Liver (tissue), 9 donors: ENCODE measurements around the gene MCFD2. TPM values are rescaled to one million over a fixed set of nuclear protein-coding genes. Genes with fewer than 3 reads are reported as not detected.

Source experiments
- DNase-seq: peaks from one replicate; pipeline ENCODE4 v3.0.0-alpha.2; 2017; ENCODE audit warnings: low spot score
- H3K27ac ChIP-seq, 2 donors: one replicate each; pipeline ENCODE4 v1.7.0; 2013; ENCODE audit warnings: inconsistent platforms in 2 of 2, low read length in 2 of 2, control low read depth in 1 of 2, low read depth in 1 of 2, mild to moderate bottlenecking in 1 of 2
- H3K27me3 ChIP-seq, 4 donors: one replicate each; pipeline versions ENCODE4 v1.6.1 to v1.7.0; 2013; ENCODE audit warnings: low read length in 3 of 4, inconsistent platforms in 1 of 4, mild to moderate bottlenecking in 1 of 4, moderate library complexity in 1 of 4; ENCODE audit not compliant: control insufficient read depth in 4 of 4, insufficient read depth in 4 of 4
- H3K36me3 ChIP-seq, 4 donors: one replicate each; pipeline versions ENCODE4 v1.6.1 to v1.7.0; 2013; ENCODE audit warnings: low read length in 3 of 4, mild to moderate bottlenecking in 3 of 4, low read depth in 1 of 4, moderate library complexity in 1 of 4; ENCODE audit not compliant: control insufficient read depth in 4 of 4, insufficient read depth in 3 of 4
- H3K4me1 ChIP-seq, 4 donors: one replicate each; pipeline versions ENCODE4 v1.6.1 to v1.7.0; 2013; ENCODE audit warnings: low read length in 3 of 4, mild to moderate bottlenecking in 3 of 4, moderate library complexity in 1 of 4; ENCODE audit not compliant: control insufficient read depth in 4 of 4, insufficient read depth in 4 of 4
- H3K4me3 ChIP-seq, 3 donors: one replicate each; pipeline versions ENCODE4 v1.6.1 to v1.7.0; 2013; ENCODE audit warnings: low read length in 3 of 3, control low read depth in 1 of 3, low read depth in 1 of 3, mild to moderate bottlenecking in 1 of 3
- H3K9ac ChIP-seq, 2 donors: one replicate each; pipeline ENCODE4 v1.7.0; 2013; ENCODE audit warnings: low read length in 2 of 2, mild to moderate bottlenecking in 2 of 2, moderate library complexity in 2 of 2, control low read depth in 1 of 2, low read depth in 1 of 2
- H3K9me3 ChIP-seq, 4 donors: one replicate each; pipeline versions ENCODE4 v1.6.1 to v1.7.0; 2013; ENCODE audit warnings: low read length in 3 of 4; ENCODE audit not compliant: control insufficient read depth in 4 of 4
- EGR1 ChIP-seq, 2 donors: IDR thresholded peaks; 2 replicates each; pipeline ENCODE4 v1.6.1; 2016 to 2018; ENCODE audit warnings: antibody characterized with exemption in 2 of 2, low read depth in 2 of 2
- FOXA1 ChIP-seq: IDR thresholded peaks from 2 replicates; pipeline ENCODE4 v1.6.1; 2016; ENCODE audit warnings: antibody characterized with exemption
- FOXA2 ChIP-seq: IDR thresholded peaks from 2 replicates; pipeline ENCODE4 v1.6.1; 2016; ENCODE audit warnings: antibody characterized with exemption
- GABPA ChIP-seq, 2 donors: IDR thresholded peaks in 1 of 2; conservative IDR thresholded peaks in 1 of 2; 2 replicates each; pipeline ENCODE4 v1.6.1; 2016; ENCODE audit warnings: antibody characterized with exemption in 2 of 2, mild to moderate bottlenecking in 1 of 2, moderate library complexity in 1 of 2
- HNF4A ChIP-seq, 2 donors: conservative IDR thresholded peaks; 2 replicates each; pipeline ENCODE4 v1.6.1; 2016; ENCODE audit warnings: antibody characterized with exemption in 2 of 2, mild to moderate bottlenecking in 2 of 2
- HNF4G ChIP-seq: IDR thresholded peaks from 2 replicates; pipeline ENCODE4 v1.6.1; 2016; ENCODE audit warnings: antibody characterized with exemption
- JUND ChIP-seq, 2 donors: IDR thresholded peaks; 2 replicates each; pipeline ENCODE4 v1.6.1; 2016; ENCODE audit warnings: antibody characterized with exemption in 2 of 2
- NR2F2 ChIP-seq: IDR thresholded peaks from 2 replicates; pipeline ENCODE4 v1.6.1; 2016; ENCODE audit warnings: antibody characterized with exemption
- RAD21 ChIP-seq, 2 donors: IDR thresholded peaks; 2 replicates each; pipeline ENCODE4 v1.6.1; 2016; ENCODE audit warnings: antibody characterized with exemption in 2 of 2, mild to moderate bottlenecking in 2 of 2
- RXRA ChIP-seq, 2 donors: IDR thresholded peaks; 2 replicates each; pipeline ENCODE4 v1.6.1; 2017 to 2018; ENCODE audit warnings: antibody characterized with exemption in 2 of 2, mild to moderate bottlenecking in 1 of 2
- SP1 ChIP-seq: IDR thresholded peaks from 2 replicates; pipeline ENCODE4 v1.6.1; 2018; ENCODE audit warnings: antibody characterized with exemption, mild to moderate bottlenecking
- TAF1 ChIP-seq: conservative IDR thresholded peaks from 2 replicates; pipeline ENCODE4 v1.6.1; 2016; ENCODE audit warnings: antibody characterized with exemption, mild to moderate bottlenecking
- YY1 ChIP-seq: IDR thresholded peaks from 2 replicates; pipeline ENCODE4 v1.6.1; 2016; ENCODE audit warnings: antibody characterized with exemption, mild to moderate bottlenecking
- WGBS: extraction: QIAGEN DNeasy Blood & Tissue Kit; methylation state at CpG from one replicate; pipeline ENCODE4 v1.1.7; 2013; 5-methylcytosine and 5-hydroxymethylcytosine counted together
- polyA plus RNA-seq, 2 donors: library from polyadenylated mRNA; stranded (reverse) in 1 of 2; unstranded in 1 of 2; fragments of 200-250 nt in 1 of 2; fragments of >200 nt in 1 of 2; fragmentation: Nextera tagmentation in 1 of 2; extraction: Ambion mirVana in 1 of 2; gene quantifications; one replicate each; pipeline versions ENCODE4 v1.2.1 to v1.2.3, GENCODE V29; 2013 to 2015
- total RNA-seq, 2 donors: library from RNA; depleted of rRNA; stranded (reverse); fragments of >200 nt; gene quantifications; one replicate each; pipeline ENCODE4 v1.2.3, GENCODE V29; 2014
- TF ChIP-seq, protein P1 (sequence below): IDR thresholded peaks from 2 replicates; pipeline ENCODE4 v1.6.1; 2016; ENCODE audit warnings: antibody characterized with exemption
- TF ChIP-seq, protein P2 (sequence below): IDR thresholded peaks from 2 replicates; pipeline ENCODE4 v1.6.1; 2016; ENCODE audit warnings: antibody characterized with exemption
- TF ChIP-seq, protein P3 (sequence below): fragments of 150-350 bp; IDR thresholded peaks from 2 replicates; pipeline ENCODE4 v1.5.1; 2017; ENCODE audit warnings: improper control_type of control experiment, low read depth, low read length; ENCODE audit not compliant: missing input control
- TF ChIP-seq, protein P4 (sequence below): IDR thresholded peaks from 2 replicates; pipeline ENCODE4 v1.6.1; 2016; ENCODE audit warnings: antibody characterized with exemption, mild to moderate bottlenecking
- donor health status: healthy.
- donor health status: healthy.
- donor health status: healthy.
- donor health status: healthy.
- donor health status: healthy.

MCFD2 gene
- total and polyA plus RNA-seq, 4 donors, result 81.8 to 148 (median 129) TPM

DNA sequence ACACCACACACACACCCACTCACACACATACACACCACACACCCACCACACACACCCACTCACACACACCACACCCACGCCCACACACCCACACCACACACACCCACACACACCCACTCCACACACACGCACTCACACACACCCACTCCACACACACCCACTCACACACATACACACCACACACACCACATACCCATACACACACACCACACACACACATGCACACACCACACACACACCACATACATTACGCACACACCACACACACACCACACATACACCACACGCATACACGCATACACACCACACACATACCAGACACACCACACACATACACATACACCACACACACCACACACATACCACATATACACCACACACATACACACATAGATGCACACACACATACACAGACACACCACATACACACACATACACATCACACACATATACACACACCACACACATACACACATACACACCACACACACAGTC, 37.9 kb downstream of the MCFD2 start:
- H3K4me3 ChIP-seq, result no peak overlapping the region
- no peaks in the 10 kb centered on the region for H3K9me3 ChIP-seq
- H3K4me1 ChIP-seq, result peaks cover 2 to 16% (median 8%) of the 10 kb centered on the region in 4 donors
- WGBS, result 93% methylated on average over 5 of the region's 5 CpGs
- TF ChIP-seq JUND (IDR thresholded peaks at IDR 0.05) (no peak), RAD21 (IDR thresholded peaks at IDR 0.05) (no peak), TAF1 (no peak), NR2F2 (no peak), EGR1 (IDR thresholded peaks at IDR 0.05; ENCODE audit: low read depth in 2 of 2) (no peak), HNF4G (no peak), HNF4A (conservative IDR thresholded peaks at IDR 0.05) (no peak), GABPA (IDR thresholded peaks at IDR 0.05 in 1 of 2, conservative IDR thresholded peaks at IDR 0.05 in 1 of 2) (no peak)
- TF ChIP-seq, protein P1, sequence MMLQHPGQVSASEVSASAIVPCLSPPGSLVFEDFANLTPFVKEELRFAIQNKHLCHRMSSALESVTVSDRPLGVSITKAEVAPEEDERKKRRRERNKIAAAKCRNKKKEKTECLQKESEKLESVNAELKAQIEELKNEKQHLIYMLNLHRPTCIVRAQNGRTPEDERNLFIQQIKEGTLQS, result no peak
- TF ChIP-seq, protein P2, sequence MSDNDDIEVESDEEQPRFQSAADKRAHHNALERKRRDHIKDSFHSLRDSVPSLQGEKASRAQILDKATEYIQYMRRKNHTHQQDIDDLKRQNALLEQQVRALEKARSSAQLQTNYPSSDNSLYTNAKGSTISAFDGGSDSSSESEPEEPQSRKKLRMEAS, result no peak
- TF ChIP-seq, protein P3, sequence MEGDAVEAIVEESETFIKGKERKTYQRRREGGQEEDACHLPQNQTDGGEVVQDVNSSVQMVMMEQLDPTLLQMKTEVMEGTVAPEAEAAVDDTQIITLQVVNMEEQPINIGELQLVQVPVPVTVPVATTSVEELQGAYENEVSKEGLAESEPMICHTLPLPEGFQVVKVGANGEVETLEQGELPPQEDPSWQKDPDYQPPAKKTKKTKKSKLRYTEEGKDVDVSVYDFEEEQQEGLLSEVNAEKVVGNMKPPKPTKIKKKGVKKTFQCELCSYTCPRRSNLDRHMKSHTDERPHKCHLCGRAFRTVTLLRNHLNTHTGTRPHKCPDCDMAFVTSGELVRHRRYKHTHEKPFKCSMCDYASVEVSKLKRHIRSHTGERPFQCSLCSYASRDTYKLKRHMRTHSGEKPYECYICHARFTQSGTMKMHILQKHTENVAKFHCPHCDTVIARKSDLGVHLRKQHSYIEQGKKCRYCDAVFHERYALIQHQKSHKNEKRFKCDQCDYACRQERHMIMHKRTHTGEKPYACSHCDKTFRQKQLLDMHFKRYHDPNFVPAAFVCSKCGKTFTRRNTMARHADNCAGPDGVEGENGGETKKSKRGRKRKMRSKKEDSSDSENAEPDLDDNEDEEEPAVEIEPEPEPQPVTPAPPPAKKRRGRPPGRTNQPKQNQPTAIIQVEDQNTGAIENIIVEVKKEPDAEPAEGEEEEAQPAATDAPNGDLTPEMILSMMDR, result no peak
- H3K27ac ChIP-seq, result no peak overlapping the region
- no peak overlapping the region for H3K9ac ChIP-seq
- no peaks in the 10 kb centered on the region for H3K27me3 ChIP-seq
- H3K36me3 ChIP-seq, result no peaks in the 10 kb centered on the region
- no peak for DNase-seq

DNA sequence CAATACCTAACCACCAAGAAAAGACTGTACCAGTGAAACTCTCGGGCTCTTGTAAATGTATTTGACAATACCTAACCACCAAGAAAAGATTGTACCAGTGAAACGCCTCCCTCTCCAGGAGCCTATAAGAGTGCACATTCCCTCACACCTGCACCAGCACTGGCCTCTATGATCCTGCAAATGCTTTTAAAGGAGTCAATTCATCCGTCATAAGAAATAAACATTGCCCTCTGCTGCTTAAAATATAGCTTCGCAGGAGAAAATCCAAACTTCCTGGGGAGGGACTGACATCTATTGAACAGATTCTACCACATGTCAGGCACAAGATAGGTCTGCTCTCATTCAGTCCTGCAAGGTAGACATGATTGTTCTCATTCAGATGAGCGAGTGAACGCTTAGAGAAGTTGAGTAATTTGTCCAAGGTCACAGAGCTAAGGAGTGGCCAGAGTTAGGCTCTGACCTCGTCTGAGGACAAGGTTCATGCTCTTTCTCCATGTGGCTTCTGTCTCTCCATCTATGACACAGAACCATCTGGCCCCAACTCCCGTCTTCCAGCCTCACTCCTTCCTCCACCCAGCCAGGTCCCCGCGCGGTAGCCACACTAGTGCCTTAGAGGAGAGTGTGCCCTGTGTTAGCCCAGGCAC, 38.7 kb downstream of the MCFD2 start:
- H3K27ac ChIP-seq, result peak overlapping the region in 1 of 2 donors; percentile 2
- no peak overlapping the region for H3K9ac ChIP-seq
- no peak for DNase-seq

More for the DNA sequence above, 38.7 kb downstream of the MCFD2 start:
- WGBS, result 45% methylated on average over 11 of the region's 11 CpGs
- Histone ChIP-seq H3K4me3 (no peak overlapping the region), H3K27me3 (no peaks in the 10 kb centered on the region), H3K9me3 (no peaks in the 10 kb centered on the region), H3K4me1 (peaks cover 2 to 16% (median 8%) of the 10 kb centered on the region in 4 donors), H3K36me3 (no peaks in the 10 kb centered on the region)
- no peak for TF ChIP-seq JUND (IDR thresholded peaks at IDR 0.05)
- peak; percentile 93 for TF ChIP-seq NR2F2
- TF ChIP-seq YY1, result peak; percentile 57
- TF ChIP-seq, protein P3, result peak; percentile 54
- TF ChIP-seq, protein P2, result no peak
- TF ChIP-seq SP1, result peak; percentile 62
- TF ChIP-seq FOXA2, result no peak
- no peak for TF ChIP-seq HNF4G
- peak; percentile 67 to 70 for TF ChIP-seq HNF4A (conservative IDR thresholded peaks at IDR 0.05)
- peak; percentile 81 to 86 for TF ChIP-seq RAD21 (IDR thresholded peaks at IDR 0.05)
- peak; percentile 88 to 95 for TF ChIP-seq RXRA (IDR thresholded peaks at IDR 0.05)
- no peak for TF ChIP-seq GABPA (IDR thresholded peaks at IDR 0.05 in 1 of 2, conservative IDR thresholded peaks at IDR 0.05 in 1 of 2)
- TF ChIP-seq, protein P4, sequence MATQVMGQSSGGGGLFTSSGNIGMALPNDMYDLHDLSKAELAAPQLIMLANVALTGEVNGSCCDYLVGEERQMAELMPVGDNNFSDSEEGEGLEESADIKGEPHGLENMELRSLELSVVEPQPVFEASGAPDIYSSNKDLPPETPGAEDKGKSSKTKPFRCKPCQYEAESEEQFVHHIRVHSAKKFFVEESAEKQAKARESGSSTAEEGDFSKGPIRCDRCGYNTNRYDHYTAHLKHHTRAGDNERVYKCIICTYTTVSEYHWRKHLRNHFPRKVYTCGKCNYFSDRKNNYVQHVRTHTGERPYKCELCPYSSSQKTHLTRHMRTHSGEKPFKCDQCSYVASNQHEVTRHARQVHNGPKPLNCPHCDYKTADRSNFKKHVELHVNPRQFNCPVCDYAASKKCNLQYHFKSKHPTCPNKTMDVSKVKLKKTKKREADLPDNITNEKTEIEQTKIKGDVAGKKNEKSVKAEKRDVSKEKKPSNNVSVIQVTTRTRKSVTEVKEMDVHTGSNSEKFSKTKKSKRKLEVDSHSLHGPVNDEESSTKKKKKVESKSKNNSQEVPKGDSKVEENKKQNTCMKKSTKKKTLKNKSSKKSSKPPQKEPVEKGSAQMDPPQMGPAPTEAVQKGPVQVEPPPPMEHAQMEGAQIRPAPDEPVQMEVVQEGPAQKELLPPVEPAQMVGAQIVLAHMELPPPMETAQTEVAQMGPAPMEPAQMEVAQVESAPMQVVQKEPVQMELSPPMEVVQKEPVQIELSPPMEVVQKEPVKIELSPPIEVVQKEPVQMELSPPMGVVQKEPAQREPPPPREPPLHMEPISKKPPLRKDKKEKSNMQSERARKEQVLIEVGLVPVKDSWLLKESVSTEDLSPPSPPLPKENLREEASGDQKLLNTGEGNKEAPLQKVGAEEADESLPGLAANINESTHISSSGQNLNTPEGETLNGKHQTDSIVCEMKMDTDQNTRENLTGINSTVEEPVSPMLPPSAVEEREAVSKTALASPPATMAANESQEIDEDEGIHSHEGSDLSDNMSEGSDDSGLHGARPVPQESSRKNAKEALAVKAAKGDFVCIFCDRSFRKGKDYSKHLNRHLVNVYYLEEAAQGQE, result no peak
- TF ChIP-seq EGR1 (IDR thresholded peaks at IDR 0.05; ENCODE audit: low read depth in 2 of 2), result no peak
- no peak for TF ChIP-seq FOXA1
